ENCODE measurements around the gene GAREM1.

GAREM1 gene

GRCh38 chr18:32469691-32470459, 807 bp downstream of the GAREM1 start:
- peak overlapping the region; percentile 82 for H2BK15ac ChIP-seq (ENCODE audit: low read length)
- H2BK120ac ChIP-seq (ENCODE audit: low read depth, low read length) = peak overlapping the region; percentile 94
- no peaks in the 10 kb centered on the region for H3K79me1 ChIP-seq (ENCODE audit: low read depth, low read length)
- peaks cover 0 to 19% (median 0%) of the 10 kb centered on the region in 3 experiments for H3K27me3 ChIP-seq (ENCODE audit: control insufficient read depth in 3 of 3, insufficient read depth in 3 of 3, low read depth in 1 of 3, low read length in 3 of 3)
- H2BK12ac ChIP-seq (ENCODE audit: low read length) = peak overlapping the region; percentile 41
- peak overlapping the region; percentile 97 for H2AFZ ChIP-seq (ENCODE audit: low read length)
- peak overlapping the region; percentile 97 for H3K9ac ChIP-seq (ENCODE audit: low read depth, low read length, poor library complexity)
- H3K4ac ChIP-seq (ENCODE audit: low read length) = no peak overlapping the region
- H3K36me3 ChIP-seq (replicated peaks in 1 of 2; ENCODE audit: control insufficient read depth in 2 of 2, insufficient read depth in 2 of 2, low read length in 2 of 2) = no peaks in the 10 kb centered on the region
- H3K4me1 ChIP-seq (ENCODE audit: control insufficient read depth in 2 of 2, insufficient read depth in 1 of 2, low read depth in 1 of 2, low read length in 2 of 2) = peaks cover 4 to 6% of the 10 kb centered on the region in 2 donors
- H4K91ac ChIP-seq (ENCODE audit: low read depth, low read length, poor library complexity) = no peak overlapping the region
- H2BK5ac ChIP-seq (ENCODE audit: low read length) = peak overlapping the region; percentile 87
- H3K4me2 ChIP-seq (ENCODE audit: insufficient read depth, low read length, poor library complexity, severe bottlenecking) = peak overlapping the region; percentile 71
- peak overlapping the region; percentile 95 for H3K18ac ChIP-seq (ENCODE audit: low read length)
- no peaks in the 10 kb centered on the region for H3K9me3 ChIP-seq (replicated peaks in 1 of 2; ENCODE audit: control insufficient read depth in 2 of 2, insufficient read depth in 1 of 2, low read depth in 1 of 2, low read length in 2 of 2)
- no CpG with 5 or more reads among the region's 41 CpGs for WGBS, 2 donors (ENCODE audit: extremely low coverage in 2 of 2, insufficient read length in 2 of 2, insufficient replicate concordance in 1 of 2)
- H3K23ac ChIP-seq (ENCODE audit: low read depth, low read length, poor library complexity) = peak overlapping the region; percentile 74
- peak; percentile 23 for DNase-seq (ENCODE audit: low spot score)
- no peak overlapping the region for H2AK5ac ChIP-seq (ENCODE audit: low read depth, low read length)
- H4K8ac ChIP-seq (ENCODE audit: low read depth, low read length) = no peak overlapping the region
- no peak overlapping the region for H3K14ac ChIP-seq (ENCODE audit: low read length)
- peak overlapping the region; percentile 85 for H3K27ac ChIP-seq (replicated peaks; ENCODE audit: low read length)
- H3K4me3 ChIP-seq (ENCODE audit: low read length in 2 of 2) = peak overlapping the region; percentile 78 to 99

- no peak overlapping the region for H4K8ac ChIP-seq (ENCODE audit: low read depth, low read length)
- H3K4ac ChIP-seq (ENCODE audit: low read length) = no peak overlapping the region
- no peak overlapping the region for H2BK15ac ChIP-seq (ENCODE audit: low read length)
- no peak overlapping the region for H4K91ac ChIP-seq (ENCODE audit: low read depth, low read length, poor library complexity)
- no peak overlapping the region for H3K23ac ChIP-seq (ENCODE audit: low read depth, low read length, poor library complexity)
- peak overlapping the region; percentile 22 for H3K9ac ChIP-seq (ENCODE audit: low read depth, low read length, poor library complexity)
- WGBS, 2 donors (ENCODE audit: extremely low coverage in 2 of 2, insufficient read length in 2 of 2, insufficient replicate concordance in 1 of 2) = no CpG with 5 or more reads among the region's 8 CpGs
- peaks cover 0 to 19% (median 0%) of the 10 kb centered on the region in 3 experiments for H3K27me3 ChIP-seq (ENCODE audit: control insufficient read depth in 3 of 3, insufficient read depth in 3 of 3, low read depth in 1 of 3, low read length in 3 of 3)
- H3K4me1 ChIP-seq (ENCODE audit: control insufficient read depth in 2 of 2, insufficient read depth in 1 of 2, low read depth in 1 of 2, low read length in 2 of 2) = peaks cover 4 to 6% of the 10 kb centered on the region in 2 donors
- H3K14ac ChIP-seq (ENCODE audit: low read length) = no peak overlapping the region
- peak overlapping the region; percentile 71 for H3K4me2 ChIP-seq (ENCODE audit: insufficient read depth, low read length, poor library complexity, severe bottlenecking)
- DNase-seq (ENCODE audit: low spot score) = peak; percentile 15
- no peak overlapping the region for H3K18ac ChIP-seq (ENCODE audit: low read length)
- H2BK120ac ChIP-seq (ENCODE audit: low read depth, low read length) = no peak overlapping the region
- H3K4me3 ChIP-seq (ENCODE audit: low read length in 2 of 2) = peak overlapping the region; percentile 78 to 99
- H3K36me3 ChIP-seq (replicated peaks in 1 of 2; ENCODE audit: control insufficient read depth in 2 of 2, insufficient read depth in 2 of 2, low read length in 2 of 2) = no peaks in the 10 kb centered on the region
- H2BK12ac ChIP-seq (ENCODE audit: low read length) = no peak overlapping the region
- no peak overlapping the region for H3K27ac ChIP-seq (replicated peaks; ENCODE audit: low read length)
- H2AK5ac ChIP-seq (ENCODE audit: low read depth, low read length) = no peak overlapping the region
- no peaks in the 10 kb centered on the region for H3K79me1 ChIP-seq (ENCODE audit: low read depth, low read length)
- no peaks in the 10 kb centered on the region for H3K9me3 ChIP-seq (replicated peaks in 1 of 2; ENCODE audit: control insufficient read depth in 2 of 2, insufficient read depth in 1 of 2, low read depth in 1 of 2, low read length in 2 of 2)
- peak overlapping the region; percentile 97 for H2AFZ ChIP-seq (ENCODE audit: low read length)
- no peak overlapping the region for H2BK5ac ChIP-seq (ENCODE audit: low read length)
Measured at GRCh38 chr18:32469190-32469651, 1.5 kb downstream of the GAREM1 start.

GRCh38 chr18:32468147-32468845, 2.4 kb downstream of the GAREM1 start:
- no CpG with 5 or more reads among the region's 3 CpGs for WGBS, 2 donors (ENCODE audit: extremely low coverage in 2 of 2, insufficient read length in 2 of 2, insufficient replicate concordance in 1 of 2)
- no peak overlapping the region for H3K4me3 ChIP-seq (ENCODE audit: low read length in 2 of 2)
- peaks cover 4 to 6% of the 10 kb centered on the region in 2 donors for H3K4me1 ChIP-seq (ENCODE audit: control insufficient read depth in 2 of 2, insufficient read depth in 1 of 2, low read depth in 1 of 2, low read length in 2 of 2)
- no peak overlapping the region for H2BK12ac ChIP-seq (ENCODE audit: low read length)
- no peak overlapping the region for H2AFZ ChIP-seq (ENCODE audit: low read length)
- H3K14ac ChIP-seq (ENCODE audit: low read length) = no peak overlapping the region
- H3K4ac ChIP-seq (ENCODE audit: low read length) = no peak overlapping the region
- H2BK15ac ChIP-seq (ENCODE audit: low read length) = no peak overlapping the region
- H3K79me1 ChIP-seq (ENCODE audit: low read depth, low read length) = no peaks in the 10 kb centered on the region
- H3K4me2 ChIP-seq (ENCODE audit: insufficient read depth, low read length, poor library complexity, severe bottlenecking) = no peak overlapping the region
- no peak overlapping the region for H2AK5ac ChIP-seq (ENCODE audit: low read depth, low read length)
- DNase-seq (ENCODE audit: low spot score) = no peak
- H3K36me3 ChIP-seq (replicated peaks in 1 of 2; ENCODE audit: control insufficient read depth in 2 of 2, insufficient read depth in 2 of 2, low read length in 2 of 2) = no peaks in the 10 kb centered on the region
- no peak overlapping the region for H3K18ac ChIP-seq (ENCODE audit: low read length)
- H3K27ac ChIP-seq (replicated peaks; ENCODE audit: low read length) = no peak overlapping the region
- H4K8ac ChIP-seq (ENCODE audit: low read depth, low read length) = no peak overlapping the region
- no peak overlapping the region for H3K23ac ChIP-seq (ENCODE audit: low read depth, low read length, poor library complexity)
- H3K9ac ChIP-seq (ENCODE audit: low read depth, low read length, poor library complexity) = no peak overlapping the region
- no peak overlapping the region for H2BK120ac ChIP-seq (ENCODE audit: low read depth, low read length)
- H4K91ac ChIP-seq (ENCODE audit: low read depth, low read length, poor library complexity) = no peak overlapping the region
- H3K9me3 ChIP-seq (replicated peaks in 1 of 2; ENCODE audit: control insufficient read depth in 2 of 2, insufficient read depth in 1 of 2, low read depth in 1 of 2, low read length in 2 of 2) = no peaks in the 10 kb centered on the region
- H2BK5ac ChIP-seq (ENCODE audit: low read length) = no peak overlapping the region
- peaks cover 0 to 15% (median 0%) of the 10 kb centered on the region in 3 experiments for H3K27me3 ChIP-seq (ENCODE audit: control insufficient read depth in 3 of 3, insufficient read depth in 3 of 3, low read depth in 1 of 3, low read length in 3 of 3)

- no peak overlapping the region for H2BK5ac ChIP-seq (ENCODE audit: low read length)
- H3K9me3 ChIP-seq (replicated peaks in 1 of 2; ENCODE audit: control insufficient read depth in 2 of 2, insufficient read depth in 1 of 2, low read depth in 1 of 2, low read length in 2 of 2) = no peaks in the 10 kb centered on the region
- no peak overlapping the region for H3K4me3 ChIP-seq (ENCODE audit: low read length in 2 of 2)
- H3K36me3 ChIP-seq (replicated peaks in 1 of 2; ENCODE audit: control insufficient read depth in 2 of 2, insufficient read depth in 2 of 2, low read length in 2 of 2) = no peaks in the 10 kb centered on the region
- H3K14ac ChIP-seq (ENCODE audit: low read length) = no peak overlapping the region
- H3K27ac ChIP-seq (replicated peaks; ENCODE audit: low read length) = no peak overlapping the region
- H3K23ac ChIP-seq (ENCODE audit: low read depth, low read length, poor library complexity) = no peak overlapping the region
- H2BK15ac ChIP-seq (ENCODE audit: low read length) = no peak overlapping the region
- H4K91ac ChIP-seq (ENCODE audit: low read depth, low read length, poor library complexity) = no peak overlapping the region
- H2AK5ac ChIP-seq (ENCODE audit: low read depth, low read length) = no peak overlapping the region
- H2BK120ac ChIP-seq (ENCODE audit: low read depth, low read length) = no peak overlapping the region
- WGBS, 2 donors (ENCODE audit: extremely low coverage in 2 of 2, insufficient read length in 2 of 2, insufficient replicate concordance in 1 of 2) = no CpG with 5 or more reads among the region's 2 CpGs
- no peak overlapping the region for H3K4me2 ChIP-seq (ENCODE audit: insufficient read depth, low read length, poor library complexity, severe bottlenecking)
- no peaks in the 10 kb centered on the region for H3K79me1 ChIP-seq (ENCODE audit: low read depth, low read length)
- no peak overlapping the region for H3K4ac ChIP-seq (ENCODE audit: low read length)
- no peak overlapping the region for H3K18ac ChIP-seq (ENCODE audit: low read length)
- H2BK12ac ChIP-seq (ENCODE audit: low read length) = no peak overlapping the region
- H2AFZ ChIP-seq (ENCODE audit: low read length) = no peak overlapping the region
- no peak overlapping the region for H3K9ac ChIP-seq (ENCODE audit: low read depth, low read length, poor library complexity)
- H4K8ac ChIP-seq (ENCODE audit: low read depth, low read length) = no peak overlapping the region
- H3K4me1 ChIP-seq (ENCODE audit: control insufficient read depth in 2 of 2, insufficient read depth in 1 of 2, low read depth in 1 of 2, low read length in 2 of 2) = peaks cover 0 to 3% of the 10 kb centered on the region in 2 donors
- H3K27me3 ChIP-seq (ENCODE audit: control insufficient read depth in 3 of 3, insufficient read depth in 3 of 3, low read depth in 1 of 3, low read length in 3 of 3) = no peaks in the 10 kb centered on the region
- DNase-seq (ENCODE audit: low spot score) = no peak
Measured at GRCh38 chr18:32461709-32462272, 8.9 kb downstream of the GAREM1 start.

Data from neuronal stem cell (in vitro differentiated cells).